ENCODE measurements around the gene EOGT.

Gene EOGT

GRCh38 chr3:69013253-69014021 lies at the start of gene EOGT:
TSS of gene EOGT (minus strand) at chr3:69013684. CDS start at chr3:69009846, 3,838 bp downstream.
- peak; percentile 82 to 83 for ATAC-seq

- peak; percentile 44 to 52 for ATAC-seq
These were observed 46.2 kb upstream of the EOGT start for GRCh38 chr3:69059688-69060087.

DNA sequence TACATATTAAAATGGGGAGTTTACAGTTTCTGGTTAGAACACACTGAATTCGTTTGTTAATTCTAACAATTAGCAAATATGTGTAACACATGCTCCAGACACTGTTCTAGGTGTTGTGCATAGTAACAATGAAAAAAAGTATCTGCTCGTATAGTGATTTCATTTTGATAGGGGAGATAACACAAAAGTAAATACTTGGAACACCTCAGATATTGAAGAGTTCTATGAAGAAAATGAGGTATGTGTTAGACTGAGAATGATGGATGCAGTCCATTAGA lies 45.4 kb upstream of the EOGT start:
- ATAC-seq, result peak in 1 of 2 donors; percentile 12

- ATAC-seq, result peak; percentile 65 to 75
These were observed 44.9 kb upstream of the EOGT start for GRCh38 chr3:69058180-69058946.

DNA sequence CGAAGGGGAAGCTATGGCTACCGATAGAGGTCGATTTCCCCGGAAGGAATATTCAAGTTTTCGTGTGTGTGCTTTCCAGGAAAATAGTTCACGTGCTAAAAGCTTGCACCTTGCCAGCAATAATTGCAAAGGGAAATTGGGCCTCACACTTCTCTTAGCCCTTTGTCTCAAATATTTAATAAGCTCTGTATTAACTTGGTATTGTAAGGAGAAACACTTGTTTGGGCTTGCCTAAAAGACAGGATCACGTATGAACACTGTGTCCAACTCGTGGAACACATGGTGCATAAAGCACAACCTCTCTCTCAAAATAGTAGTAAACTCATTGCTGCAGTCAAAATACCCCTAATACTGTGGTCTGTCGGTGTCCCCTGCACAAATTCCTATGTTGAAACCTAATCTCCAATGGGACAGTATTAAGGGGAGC lies 39.0 kb upstream of the EOGT start:
- ATAC-seq, result no peak

GRCh38 chr3:69051756-69052471 lies 38.4 kb upstream of the EOGT start, which contains the start of gene TMF1:
TSS of gene TMF1 (minus strand) at chr3:69052333. CDS start at chr3:69052086, 247 bp downstream.
- peak; percentile 95 for ATAC-seq

DNA sequence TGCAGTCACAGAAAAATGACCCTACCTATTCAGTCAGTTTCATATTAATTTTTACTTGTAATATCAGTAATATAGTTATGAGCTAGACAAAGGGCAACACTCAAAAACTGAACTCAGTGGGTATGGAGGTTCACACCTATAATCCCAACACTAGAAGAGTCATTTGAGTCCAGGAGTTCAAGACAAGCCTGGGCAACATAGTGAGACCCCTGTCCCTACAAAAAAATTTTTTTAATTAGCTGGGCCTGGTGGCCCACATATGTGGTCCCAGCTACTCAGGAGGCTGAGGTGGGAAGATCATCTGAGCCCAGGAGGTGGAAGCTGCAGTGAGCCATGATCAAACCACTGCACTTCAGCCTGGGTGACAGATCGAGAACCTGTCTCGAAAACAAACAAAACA lies 35.5 kb upstream of the EOGT start:
- no peak for ATAC-seq

- no peak for ATAC-seq
These were observed 31.1 kb upstream of the EOGT start for GRCh38 chr3:69044608-69045007.

GRCh38 chr3:69033470-69033869 lies 20.0 kb upstream of the EOGT start:
- ATAC-seq, result peak; percentile 51 to 76

GRCh38 chr3:69032737-69033136 lies 19.3 kb upstream of the EOGT start:
- no peak for ATAC-seq

GRCh38 chr3:69032142-69032541 lies 18.7 kb upstream of the EOGT start:
- ATAC-seq, result peak in 1 of 2 donors; percentile 38

DNA sequence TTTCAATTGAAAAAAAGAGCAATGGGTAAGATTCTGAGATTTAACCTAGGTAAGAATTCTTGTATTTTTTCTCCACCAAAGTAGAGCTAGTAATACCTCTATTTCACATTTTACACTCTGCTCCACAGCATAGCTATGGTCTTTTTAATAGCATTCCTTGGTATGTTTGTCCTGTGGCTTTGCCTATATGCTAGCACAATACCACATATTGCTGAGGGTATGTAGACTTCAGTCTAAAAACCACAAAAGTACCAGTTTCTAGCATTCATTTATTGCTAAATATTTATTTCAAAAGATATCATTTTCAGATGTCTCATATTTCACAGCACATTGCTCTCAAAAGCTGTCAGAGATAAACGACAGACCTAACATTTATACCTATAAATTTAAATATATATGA lies 18.2 kb upstream of the EOGT start:
- no peak for ATAC-seq

DNA sequence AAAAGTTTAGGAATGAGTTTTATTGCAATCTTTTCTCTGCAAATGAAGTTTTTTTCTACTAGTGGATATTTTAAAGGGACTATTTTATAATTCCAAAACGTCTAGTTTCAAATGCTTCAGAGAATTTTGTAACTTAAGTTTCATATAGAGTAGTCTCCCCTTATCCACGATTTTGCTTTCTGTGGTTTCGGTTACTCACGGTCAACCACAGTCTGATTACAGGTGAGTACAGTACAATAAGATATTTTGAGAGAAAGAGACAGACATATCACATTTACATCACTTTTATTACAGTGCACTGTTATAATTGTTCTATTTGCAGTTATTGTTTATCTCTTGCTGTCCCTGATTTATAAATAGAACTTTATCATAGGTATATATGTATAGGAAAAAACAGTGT lies 7.4 kb upstream of the EOGT start:
- peak in 1 of 2 donors; percentile 51 for ATAC-seq

GRCh38 chr3:69020424-69020823 lies 6.9 kb upstream of the EOGT start:
- ATAC-seq, result no peak

GRCh38 chr3:69016901-69017300 lies 3.4 kb upstream of the EOGT start:
- ATAC-seq, result no peak

GRCh38 chr3:69016102-69016501 lies 2.6 kb upstream of the EOGT start:
- no peak for ATAC-seq

- ATAC-seq, result no peak
These were observed 617 bp upstream of the EOGT start for GRCh38 chr3:69014022-69014580.

DNA sequence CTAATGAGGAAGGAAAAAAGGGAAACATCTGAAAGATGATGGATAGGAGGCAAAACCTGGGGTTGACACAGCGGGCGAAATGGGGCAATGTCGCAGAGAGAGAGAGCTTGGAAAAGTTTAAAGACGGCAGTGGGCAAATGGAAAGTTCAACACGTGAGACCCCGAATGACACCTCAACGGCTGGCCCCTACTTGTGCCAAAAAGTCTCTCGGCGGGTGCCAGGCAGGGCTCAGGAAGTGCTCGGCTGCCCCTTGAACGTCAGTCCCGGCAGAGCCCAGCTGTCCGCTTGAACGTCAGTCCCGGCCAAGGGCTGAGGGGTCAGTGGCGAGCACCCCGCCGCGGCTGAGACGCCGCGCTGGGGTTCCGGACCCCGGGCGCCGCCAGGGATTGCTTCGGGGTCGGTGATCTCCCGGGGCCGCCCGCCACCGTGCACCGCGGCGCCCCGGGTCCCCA lies 658 bp downstream of the EOGT start:
- peak; percentile 3 to 4 for ATAC-seq

DNA sequence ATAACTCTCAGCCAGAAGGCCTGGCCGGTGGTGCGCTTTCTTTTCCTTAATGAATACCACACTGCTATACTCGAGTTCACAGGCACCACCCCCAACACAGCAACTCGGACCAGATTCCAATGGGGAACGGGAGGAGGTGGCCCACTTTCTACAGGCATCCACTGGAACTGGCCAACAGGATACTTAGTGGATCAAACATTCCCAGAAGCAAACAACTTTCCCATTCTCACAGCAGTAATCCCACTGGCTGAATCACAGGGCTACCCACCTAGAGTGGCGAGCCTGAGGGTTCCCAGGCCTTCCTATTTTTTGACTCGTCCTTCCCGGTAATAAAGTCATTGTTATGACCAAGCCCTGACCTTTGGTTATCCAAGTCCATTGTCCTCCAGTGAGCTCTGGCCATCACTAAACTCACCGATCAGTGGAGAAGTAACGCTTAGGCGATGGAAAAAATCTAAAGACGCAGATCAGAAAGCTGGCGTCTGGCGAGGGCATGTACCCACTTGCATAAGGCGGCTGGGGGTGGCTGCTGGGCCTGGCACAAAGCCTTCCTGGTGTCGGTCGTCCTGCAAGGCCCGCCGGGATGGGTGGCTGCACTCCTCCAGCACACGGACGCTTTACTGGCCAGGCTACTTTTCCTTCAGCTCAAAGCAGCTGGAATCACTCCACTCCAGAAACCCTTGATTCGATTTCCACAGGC lies 1.2 kb downstream of the EOGT start:
- ATAC-seq, result no peak

DNA sequence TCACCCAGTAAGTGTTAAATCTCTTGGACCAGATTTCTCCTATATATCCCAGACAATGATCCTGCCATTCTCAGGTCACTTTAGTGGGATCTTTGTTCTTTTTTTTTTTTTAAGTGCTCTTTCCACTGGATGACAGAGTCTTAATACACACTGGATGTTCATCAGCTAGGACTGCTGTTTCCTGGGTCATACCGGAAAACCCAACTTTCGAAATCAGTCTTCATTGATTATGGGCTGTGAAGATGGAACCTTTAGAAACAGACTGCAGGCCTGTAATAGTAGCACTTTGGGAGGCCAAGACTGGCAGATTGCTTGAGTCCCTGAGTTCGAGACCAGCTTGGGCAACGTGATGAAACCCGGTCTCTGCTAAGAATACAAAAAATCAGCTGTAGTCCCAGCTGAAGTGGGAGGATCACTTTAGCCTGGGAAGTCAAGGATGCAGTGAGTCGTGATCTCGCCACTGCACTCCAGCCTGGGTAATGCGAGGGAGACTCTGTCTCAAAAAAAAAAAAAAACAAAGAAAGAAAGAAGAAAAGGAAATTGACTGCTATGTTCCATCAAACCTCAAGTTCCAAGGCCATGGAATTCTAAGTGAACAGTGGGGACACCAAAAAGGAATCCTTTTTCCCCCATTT lies 2.3 kb downstream of the EOGT start:
- no peak for ATAC-seq

- ATAC-seq, result no peak
These were observed 3.7 kb downstream of the EOGT start for GRCh38 chr3:69009559-69010410.

Measured in activated CD4-positive, CD25-positive, alpha-beta regulatory T cell treated with anti-CD3 and anti-CD28 coated beads, Interleukin-2, amount 50 U/mL, for 24 hours (primary cell).